DOHH2 (cell line): ENCODE measurements around the gene TATDN2.

Experiments
- H3F3A ChIP-seq: fragments of 200-600 bp; sonication (generic), shearing (Covaris generic); 2 replicates; pipeline ENCODE4 v1.6.0; 2016; ENCODE audit warnings: antibody characterized with exemption, mild to moderate bottlenecking; ENCODE audit not compliant: control insufficient read depth, insufficient read depth
- H3K27ac ChIP-seq: fragments of 200-600 bp; sonication (generic); 2 replicates; pipeline ENCODE4 v1.5.1; 2014; ENCODE audit warnings: low read depth, mild to moderate bottlenecking, low read length, moderate library complexity
- H3K27me3 ChIP-seq: fragments of 200-600 bp; sonication (generic); 2 replicates; pipeline ENCODE4 v1.6.1; 2014; ENCODE audit warnings: mild to moderate bottlenecking, low read length, mixed read lengths; ENCODE audit not compliant: control insufficient read depth
- H3K36me3 ChIP-seq: fragments of 200-600 bp; sonication (generic); 2 replicates; pipeline ENCODE4 v1.6.1; 2014; ENCODE audit warnings: mild to moderate bottlenecking, low read length, moderate library complexity, mixed read lengths; ENCODE audit not compliant: control insufficient read depth
- H3K4me1 ChIP-seq: fragments of 200-600 bp; sonication (generic); 2 replicates; pipeline ENCODE4 v1.6.1; 2014; ENCODE audit warnings: mild to moderate bottlenecking, low read length, mixed read lengths; ENCODE audit not compliant: control insufficient read depth
- H3K4me2 ChIP-seq: fragments of 200-600 bp; sonication (generic); 2 replicates; pipeline ENCODE4 v1.6.0; 2014; ENCODE audit warnings: mild to moderate bottlenecking, low read length, moderate library complexity
- H3K4me3 ChIP-seq: fragments of 200-600 bp; sonication (generic); 2 replicates; pipeline ENCODE4 v1.5.1; 2014; ENCODE audit warnings: mild to moderate bottlenecking, low read length, mixed read lengths
- H3K79me2 ChIP-seq: fragments of 200-600 bp; sonication (generic); 2 replicates; pipeline ENCODE4 v1.6.1; 2014; ENCODE audit warnings: mild to moderate bottlenecking, low read length, mixed read lengths; ENCODE audit not compliant: control insufficient read depth
- H3K9me2 ChIP-seq: fragments of 200-600 bp; sonication (generic); replicated peaks from 2 replicates; pipeline ENCODE4 v1.6.1; 2014; ENCODE audit warnings: mild to moderate bottlenecking, low read length, mixed read lengths; ENCODE audit not compliant: control insufficient read depth
- H3K9me3 ChIP-seq: fragments of 200-600 bp; sonication (generic); 2 replicates; pipeline ENCODE4 v1.6.1; 2014; ENCODE audit warnings: antibody characterized with exemption, low read length, mixed read lengths; ENCODE audit not compliant: control insufficient read depth, insufficient read depth
- H4K20me1 ChIP-seq: fragments of 200-600 bp; sonication (generic); 2 replicates; pipeline ENCODE4 v1.6.0; 2014; ENCODE audit warnings: low read depth, mild to moderate bottlenecking, antibody characterized with exemption, low read length, moderate library complexity; ENCODE audit not compliant: control insufficient read depth, insufficient read depth
- EZH2phosphoT487 ChIP-seq: fragments of 200-600 bp; sonication (generic); IDR thresholded peaks from 2 replicates; pipeline ENCODE4 v1.6.1; 2017; ENCODE audit warnings: borderline replicate concordance, mild to moderate bottlenecking, antibody characterized with exemption, low read length, moderate library complexity, mixed read lengths
- TF ChIP-seq, protein P1 (sequence below): fragments of 200-600 bp; sonication (generic); IDR thresholded peaks from one replicate; pipeline ENCODE4 v1.5.1; 2014; ENCODE audit warnings: antibody characterized with exemption, mild to moderate bottlenecking, low read depth, low read length; ENCODE audit not compliant: poor library complexity, severe bottlenecking

TATDN2 gene

DNA sequence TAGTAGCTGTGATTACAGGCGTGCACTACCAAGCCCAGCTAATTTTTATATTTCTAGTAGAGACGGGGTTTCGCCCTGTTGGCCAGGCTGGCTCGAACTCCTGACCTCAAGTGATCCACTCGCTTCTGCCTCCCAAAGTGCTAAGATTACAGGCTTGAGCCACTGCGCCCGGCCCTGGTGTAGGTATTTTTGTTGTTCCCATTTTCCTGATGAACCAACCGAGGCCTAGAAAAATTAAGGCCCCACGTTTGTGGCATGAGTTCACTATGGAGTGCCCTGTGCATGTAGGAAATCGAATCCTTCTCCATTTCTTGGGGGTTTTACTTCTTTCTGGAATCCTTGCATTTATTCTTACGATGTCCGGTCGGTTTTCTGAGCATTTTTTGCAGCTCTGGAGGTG is 14.3 kb upstream of the TATDN2 start:
- no peaks in the 10 kb centered on the region for H3K27me3 ChIP-seq
- H3K4me1 ChIP-seq: peaks cover 16% of the 10 kb centered on the region
- no peak overlapping the region for H3K4me2 ChIP-seq
- H4K20me1 ChIP-seq: no peaks in the 10 kb centered on the region
- no peaks in the 10 kb centered on the region for H3K9me3 ChIP-seq
- peaks cover 55% of the 10 kb centered on the region for H3K36me3 ChIP-seq
- TF ChIP-seq, protein P1, sequence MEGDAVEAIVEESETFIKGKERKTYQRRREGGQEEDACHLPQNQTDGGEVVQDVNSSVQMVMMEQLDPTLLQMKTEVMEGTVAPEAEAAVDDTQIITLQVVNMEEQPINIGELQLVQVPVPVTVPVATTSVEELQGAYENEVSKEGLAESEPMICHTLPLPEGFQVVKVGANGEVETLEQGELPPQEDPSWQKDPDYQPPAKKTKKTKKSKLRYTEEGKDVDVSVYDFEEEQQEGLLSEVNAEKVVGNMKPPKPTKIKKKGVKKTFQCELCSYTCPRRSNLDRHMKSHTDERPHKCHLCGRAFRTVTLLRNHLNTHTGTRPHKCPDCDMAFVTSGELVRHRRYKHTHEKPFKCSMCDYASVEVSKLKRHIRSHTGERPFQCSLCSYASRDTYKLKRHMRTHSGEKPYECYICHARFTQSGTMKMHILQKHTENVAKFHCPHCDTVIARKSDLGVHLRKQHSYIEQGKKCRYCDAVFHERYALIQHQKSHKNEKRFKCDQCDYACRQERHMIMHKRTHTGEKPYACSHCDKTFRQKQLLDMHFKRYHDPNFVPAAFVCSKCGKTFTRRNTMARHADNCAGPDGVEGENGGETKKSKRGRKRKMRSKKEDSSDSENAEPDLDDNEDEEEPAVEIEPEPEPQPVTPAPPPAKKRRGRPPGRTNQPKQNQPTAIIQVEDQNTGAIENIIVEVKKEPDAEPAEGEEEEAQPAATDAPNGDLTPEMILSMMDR: no peak
- no peak for TF ChIP-seq EZH2phosphoT487
- no peak overlapping the region for H3K4me3 ChIP-seq
- H3K27ac ChIP-seq: no peak overlapping the region
- H3K79me2 ChIP-seq: no peaks in the 10 kb centered on the region
- H3K9me2 ChIP-seq: no peaks in the 10 kb centered on the region
- no peaks in the 10 kb centered on the region for H3F3A ChIP-seq

DNA sequence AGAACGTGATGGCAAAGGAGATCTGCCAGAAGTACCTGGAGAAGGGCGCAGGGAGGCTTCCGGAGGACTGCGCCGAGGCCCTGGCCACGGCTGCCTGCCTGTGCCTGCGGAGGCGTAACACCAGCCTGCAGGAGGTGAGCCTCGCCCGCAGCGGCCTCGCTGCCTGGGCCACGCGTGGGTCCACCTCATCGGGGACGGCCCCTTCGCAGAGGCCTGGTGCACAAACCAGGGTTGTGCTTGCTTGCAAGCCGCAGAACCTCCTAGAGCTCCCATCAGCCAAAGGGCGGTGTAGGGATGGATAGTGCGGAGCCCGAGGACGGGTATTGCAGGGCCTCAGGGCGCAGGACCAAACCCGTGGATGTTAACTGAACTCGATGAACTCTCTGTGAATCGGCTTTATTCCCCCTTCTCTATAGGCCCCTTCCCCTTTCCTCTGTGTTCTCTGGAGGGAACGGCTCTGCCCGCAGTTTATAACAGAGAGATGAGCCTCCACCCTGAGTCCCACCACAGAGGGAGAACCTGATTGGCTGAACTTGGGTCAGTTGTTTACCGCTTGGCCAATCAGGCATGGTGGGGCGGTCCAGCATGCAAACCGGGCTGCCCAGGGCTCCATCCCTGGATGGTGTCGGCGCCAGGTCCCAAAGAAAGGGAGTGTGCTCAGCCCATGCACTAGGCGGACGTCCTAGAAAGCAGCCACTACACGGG is 13.6 kb upstream of the TATDN2 start:
- no peaks in the 10 kb centered on the region for H3F3A ChIP-seq
- H3K27ac ChIP-seq: no peak overlapping the region
- H3K4me2 ChIP-seq: no peak overlapping the region
- H3K4me3 ChIP-seq: no peak overlapping the region
- no peaks in the 10 kb centered on the region for H3K9me2 ChIP-seq
- peaks cover 51% of the 10 kb centered on the region for H3K36me3 ChIP-seq
- H4K20me1 ChIP-seq: no peaks in the 10 kb centered on the region
- peaks cover 16% of the 10 kb centered on the region for H3K4me1 ChIP-seq
- H3K79me2 ChIP-seq: no peaks in the 10 kb centered on the region
- no peaks in the 10 kb centered on the region for H3K9me3 ChIP-seq
- TF ChIP-seq, protein P1: no peak
- TF ChIP-seq EZH2phosphoT487: no peak
- H3K27me3 ChIP-seq: no peaks in the 10 kb centered on the region

DNA sequence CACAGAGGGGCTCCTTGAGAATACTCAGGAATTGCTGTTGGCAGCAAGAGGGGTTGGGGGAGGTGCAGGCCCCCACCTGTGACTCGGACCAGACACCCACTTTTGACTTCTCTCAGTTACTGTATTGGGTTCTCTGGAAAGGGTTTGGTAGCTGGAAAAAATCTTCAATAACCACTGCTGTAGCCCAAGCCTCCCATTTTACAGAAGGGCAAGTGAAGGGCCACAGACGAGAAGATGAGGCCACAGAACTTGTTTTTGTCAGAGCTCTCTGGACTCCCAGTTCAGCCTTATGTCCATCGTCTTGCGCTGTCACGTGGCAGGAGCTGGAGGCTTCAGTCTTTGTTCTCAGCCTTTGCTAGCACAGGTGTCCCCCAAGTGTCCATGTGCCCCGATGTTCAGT is 12.7 kb upstream of the TATDN2 start:
- H3K4me1 ChIP-seq: peaks cover 16% of the 10 kb centered on the region

More for the DNA sequence above, 12.7 kb upstream of the TATDN2 start:
- TF ChIP-seq, protein P1: no peak
- no peak for TF ChIP-seq EZH2phosphoT487
- no peaks in the 10 kb centered on the region for H4K20me1 ChIP-seq
- no peaks in the 10 kb centered on the region for H3K27me3 ChIP-seq
- no peaks in the 10 kb centered on the region for H3K9me2 ChIP-seq
- no peaks in the 10 kb centered on the region for H3K79me2 ChIP-seq
- H3K27ac ChIP-seq: no peak overlapping the region
- H3K4me3 ChIP-seq: no peak overlapping the region
- no peaks in the 10 kb centered on the region for H3F3A ChIP-seq
- H3K9me3 ChIP-seq: no peaks in the 10 kb centered on the region
- H3K4me2 ChIP-seq: no peak overlapping the region
- H3K36me3 ChIP-seq: peaks cover 51% of the 10 kb centered on the region
